Mesenchymal stem cell (in vitro differentiated cells and primary cell): Measurements from ENCODE around the gene KRT73.

ENCODE experiments used
- DNase-seq: peaks from one replicate; pipeline ENCODE4 v3.0.0-alpha.2; 2013
- H2AFZ ChIP-seq: one replicate; pipeline ENCODE4 v1.6.1; 2013; ENCODE audit warnings: low read depth, mild to moderate bottlenecking, control low read depth, inconsistent platforms, low read length, moderate library complexity
- H2AK5ac ChIP-seq: 2 replicates; pipeline ENCODE4 v1.6.1; 2013; ENCODE audit warnings: low read length, moderate library complexity, mild to moderate bottlenecking, inconsistent platforms; ENCODE audit not compliant: severe bottlenecking
- H2BK120ac ChIP-seq: one replicate; pipeline ENCODE4 v1.6.1; 2013; ENCODE audit warnings: low read depth, mild to moderate bottlenecking, inconsistent platforms, low read length, moderate library complexity
- H2BK12ac ChIP-seq, 2 experiments: one replicate each; pipeline ENCODE4 v1.6.1; 2013; ENCODE audit warnings: inconsistent platforms in 2 of 2, low read length in 2 of 2, mild to moderate bottlenecking in 2 of 2, moderate library complexity in 2 of 2, control low read depth in 1 of 2
- H2BK15ac ChIP-seq: one replicate; pipeline ENCODE4 v1.6.1; 2013; ENCODE audit warnings: mild to moderate bottlenecking, low read depth, inconsistent platforms; ENCODE audit not compliant: poor library complexity, severe bottlenecking
- H2BK5ac ChIP-seq: 2 replicates; pipeline ENCODE4 v1.6.1; 2013; ENCODE audit warnings: low read depth, mild to moderate bottlenecking, low read length, control low read depth, inconsistent platforms; ENCODE audit not compliant: poor library complexity, severe bottlenecking
- H3K14ac ChIP-seq, 2 experiments: one replicate each; pipeline ENCODE4 v1.6.1; 2013; ENCODE audit warnings: inconsistent platforms in 2 of 2, low read length in 2 of 2, control low read depth in 1 of 2, mild to moderate bottlenecking in 1 of 2, moderate library complexity in 1 of 2
- H3K18ac ChIP-seq, 2 experiments: one replicate each; pipeline ENCODE4 v1.6.1; 2013; ENCODE audit warnings: inconsistent platforms in 2 of 2, low read length in 2 of 2, control low read depth in 1 of 2, low read depth in 1 of 2, mild to moderate bottlenecking in 1 of 2
- H3K23ac ChIP-seq, 2 experiments: one replicate each; pipeline ENCODE4 v1.6.1; 2013; ENCODE audit warnings: inconsistent platforms in 2 of 2, low read length in 2 of 2, mild to moderate bottlenecking in 2 of 2, moderate library complexity in 2 of 2, control low read depth in 1 of 2
- H3K27ac ChIP-seq: 2 replicates; pipeline ENCODE4 v1.5.1; 2013; ENCODE audit warnings: mild to moderate bottlenecking, moderate library complexity, low read length, control low read depth, inconsistent platforms; ENCODE audit not compliant: poor library complexity, severe bottlenecking
- H3K27me3 ChIP-seq, 2 experiments: 2 replicates each; pipeline versions ENCODE4 v1.6.1 to v1.7.0; 2013; ENCODE audit warnings: low read length in 2 of 2, mild to moderate bottlenecking in 2 of 2, moderate library complexity in 2 of 2, control low read depth in 1 of 2, inconsistent platforms in 1 of 2; ENCODE audit not compliant: control insufficient read depth in 1 of 2, insufficient read depth in 1 of 2
- H3K36me3 ChIP-seq, 2 experiments: 2 replicates each; pipeline versions ENCODE4 v1.6.1 to v1.7.0; 2013; ENCODE audit warnings: low read length in 2 of 2, control low read depth in 1 of 2, inconsistent platforms in 1 of 2, low read depth in 1 of 2, mild to moderate bottlenecking in 1 of 2; ENCODE audit not compliant: insufficient read depth in 2 of 2, control insufficient read depth in 1 of 2
- H3K4ac ChIP-seq, 2 experiments: one replicate each; pipeline ENCODE4 v1.6.1; 2013; ENCODE audit warnings: inconsistent platforms in 2 of 2, low read length in 2 of 2, mild to moderate bottlenecking in 2 of 2, moderate library complexity in 2 of 2, control low read depth in 1 of 2, low read depth in 1 of 2
- H3K4me1 ChIP-seq: 2 replicates; pipeline ENCODE4 v1.6.1; 2013; ENCODE audit warnings: low read depth, low read length, control low read depth; ENCODE audit not compliant: control insufficient read depth, insufficient read depth
- H3K4me2 ChIP-seq: 2 replicates; pipeline ENCODE4 v1.6.1; 2013; ENCODE audit warnings: low read length, mild to moderate bottlenecking, inconsistent platforms; ENCODE audit not compliant: poor library complexity, severe bottlenecking
- H3K4me3 ChIP-seq, 2 experiments: 2 replicates each; pipeline versions ENCODE4 v1.5.1 to v1.7.0; 2013; ENCODE audit warnings: low read length in 2 of 2, mild to moderate bottlenecking in 2 of 2, control low read depth in 1 of 2, low read depth in 1 of 2; ENCODE audit not compliant: insufficient read depth in 1 of 2
- H3K79me1 ChIP-seq: replicated peaks from 2 replicates; pipeline ENCODE4 v1.6.1; 2013; ENCODE audit warnings: mild to moderate bottlenecking, control low read depth, low read length, inconsistent platforms; ENCODE audit not compliant: poor library complexity, severe bottlenecking
- H3K9ac ChIP-seq: 2 replicates; pipeline ENCODE4 v1.7.0; 2013; ENCODE audit warnings: mild to moderate bottlenecking, low read length, moderate library complexity
- H3K9me3 ChIP-seq: 2 replicates; pipeline ENCODE4 v1.7.0; 2013; ENCODE audit warnings: mild to moderate bottlenecking, low read length; ENCODE audit not compliant: control insufficient read depth
- H4K8ac ChIP-seq: one replicate; pipeline ENCODE4 v1.6.1; 2013; ENCODE audit warnings: inconsistent platforms, mild to moderate bottlenecking, low read length, moderate library complexity
- H4K91ac ChIP-seq: one replicate; pipeline ENCODE4 v1.6.1; 2013; ENCODE audit warnings: mild to moderate bottlenecking, low read length, inconsistent platforms
- WGBS: methylation state at CpG from one replicate; pipeline ENCODE4 v1.1.7; 2013; ENCODE audit warnings: mixed read lengths; 5-methylcytosine and 5-hydroxymethylcytosine counted together

The KRT73 gene

DNA sequence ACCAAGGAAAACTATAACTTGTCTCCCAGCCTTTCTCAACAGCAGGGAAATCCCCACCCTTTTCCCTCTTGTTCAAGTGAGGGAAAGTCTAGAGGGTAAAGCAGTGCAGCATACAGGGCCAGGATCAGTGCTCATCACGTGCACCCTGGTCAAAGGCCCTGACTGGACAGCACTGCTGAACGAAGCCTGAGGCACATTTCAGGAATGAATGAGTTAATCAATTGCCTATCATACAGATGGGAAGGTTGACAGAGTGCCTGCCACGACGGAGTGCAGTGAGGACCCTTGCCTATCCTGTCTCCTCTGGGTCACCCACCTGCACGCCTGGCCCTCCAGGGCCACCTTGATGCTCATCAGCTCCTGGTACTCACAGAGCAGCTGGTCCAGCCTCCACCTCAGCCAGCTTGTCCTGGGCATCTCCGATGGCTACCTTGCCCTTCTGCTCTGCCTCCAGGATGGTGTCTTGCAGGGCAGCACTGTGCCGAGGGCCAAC lies 11.7 kb upstream of the KRT73 start:
- no peak overlapping the region for H2BK5ac ChIP-seq
- H3K79me1 ChIP-seq: no peaks in the 10 kb centered on the region
- H4K91ac ChIP-seq: no peak overlapping the region
- no peak overlapping the region for H3K4ac ChIP-seq
- no peak overlapping the region for H4K8ac ChIP-seq
- no peak overlapping the region for H2AK5ac ChIP-seq
- H3K4me2 ChIP-seq: no peak overlapping the region
- no peak for DNase-seq
- H2BK120ac ChIP-seq: no peak overlapping the region
- no peak overlapping the region for H3K14ac ChIP-seq
- H3K9me3 ChIP-seq: no peaks in the 10 kb centered on the region
- 61% methylated on average over 6 of the region's 7 CpGs for WGBS
- H3K4me3 ChIP-seq: no peak overlapping the region
- H3K4me1 ChIP-seq: no peaks in the 10 kb centered on the region
- no peak overlapping the region for H3K18ac ChIP-seq
- H3K9ac ChIP-seq: no peak overlapping the region
- H3K36me3 ChIP-seq: no peaks in the 10 kb centered on the region
- no peak overlapping the region for H3K23ac ChIP-seq
- H2BK15ac ChIP-seq: no peak overlapping the region
- no peak overlapping the region for H2AFZ ChIP-seq
- no peak overlapping the region for H3K27ac ChIP-seq
- no peak overlapping the region for H2BK12ac ChIP-seq
- peaks cover 30 to 93% of the 10 kb centered on the region in 2 experiments for H3K27me3 ChIP-seq

DNA sequence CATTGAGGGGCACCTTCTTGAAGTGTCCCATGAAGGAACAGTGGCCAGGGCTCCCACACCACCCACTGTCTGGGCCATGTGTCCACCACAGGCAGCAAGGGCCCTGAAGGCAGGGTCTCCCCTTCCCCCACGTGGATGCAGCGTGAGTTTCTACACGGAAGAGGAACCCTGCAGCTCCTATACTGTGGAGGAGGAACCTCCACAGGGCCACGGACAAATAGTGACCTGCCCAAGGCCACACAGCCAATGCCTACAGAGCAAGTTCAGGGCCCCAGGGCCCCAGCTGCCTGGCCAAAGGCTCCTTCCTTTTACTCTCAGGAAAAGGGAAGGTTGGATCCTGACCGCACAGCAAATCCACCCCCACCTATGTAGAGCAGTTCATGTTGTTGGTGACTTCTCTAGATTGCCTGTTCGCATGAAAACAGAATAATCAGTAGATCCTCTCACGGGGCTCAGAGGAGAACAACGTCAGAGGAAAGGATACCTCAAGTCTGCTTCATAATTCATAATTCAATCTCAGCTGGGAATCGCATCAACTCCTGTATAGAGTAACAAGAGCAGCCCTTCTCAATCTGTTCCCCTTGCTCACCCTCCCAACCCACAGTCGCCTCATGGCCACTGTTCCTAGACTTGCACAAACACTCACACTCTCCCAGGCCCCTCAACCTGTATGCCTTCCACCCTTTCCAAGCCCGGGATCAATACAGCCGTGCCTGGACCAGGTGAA lies 11.1 kb upstream of the KRT73 start:
- H4K8ac ChIP-seq: no peak overlapping the region
- no peaks in the 10 kb centered on the region for H3K79me1 ChIP-seq
- no peak overlapping the region for H3K14ac ChIP-seq
- H2BK15ac ChIP-seq: no peak overlapping the region
- no peak overlapping the region for H3K18ac ChIP-seq
- no peak overlapping the region for H4K91ac ChIP-seq
- no peaks in the 10 kb centered on the region for H3K9me3 ChIP-seq
- H3K36me3 ChIP-seq: no peaks in the 10 kb centered on the region
- peak overlapping the region in 1 of 2 experiments; percentile 16 for H3K4me3 ChIP-seq
- H3K4me1 ChIP-seq: no peaks in the 10 kb centered on the region
- no peak overlapping the region for H3K27ac ChIP-seq
- H2AFZ ChIP-seq: no peak overlapping the region
- H2BK12ac ChIP-seq: no peak overlapping the region
- no peak overlapping the region for H3K9ac ChIP-seq
- 74% methylated on average over 12 of the region's 12 CpGs for WGBS
- H2BK120ac ChIP-seq: no peak overlapping the region
- H3K27me3 ChIP-seq: peaks cover 30 to 97% of the 10 kb centered on the region in 2 experiments
- H3K4me2 ChIP-seq: no peak overlapping the region
- no peak overlapping the region for H2AK5ac ChIP-seq
- H3K4ac ChIP-seq: no peak overlapping the region
- no peak for DNase-seq
- no peak overlapping the region for H3K23ac ChIP-seq
- H2BK5ac ChIP-seq: no peak overlapping the region

DNA sequence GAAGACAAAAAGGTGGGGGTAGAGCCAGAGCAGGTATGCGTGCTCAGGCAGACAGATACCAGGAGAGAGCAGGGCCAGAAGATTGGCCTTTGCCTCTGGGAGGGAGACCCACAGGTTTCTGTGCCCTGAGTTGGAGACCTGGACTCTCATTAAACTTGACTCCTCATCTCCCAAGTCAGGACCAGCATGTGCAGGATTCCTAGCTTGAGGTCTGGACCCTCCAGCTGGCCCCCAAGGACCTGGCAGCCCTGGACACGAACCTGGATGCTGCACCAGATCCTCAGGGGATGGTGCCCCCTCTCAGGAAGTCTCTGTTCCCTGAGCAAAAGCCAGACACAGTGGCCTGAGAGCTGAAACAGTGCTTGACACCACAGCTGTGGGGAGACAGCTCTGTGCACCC lies 10.5 kb upstream of the KRT73 start:
- Histone ChIP-seq H3K27ac (no peak overlapping the region), H2BK15ac (no peak overlapping the region), H3K79me1 (no peaks in the 10 kb centered on the region), H3K23ac (no peak overlapping the region), H3K4me3 (peak overlapping the region in 1 of 2 experiments; percentile 16), H3K27me3 (peaks cover 30 to 94% of the 10 kb centered on the region in 2 experiments), H2BK12ac (no peak overlapping the region), H2AFZ (no peak overlapping the region), H3K18ac (no peak overlapping the region), H3K9me3 (no peaks in the 10 kb centered on the region), H3K4me1 (no peaks in the 10 kb centered on the region), H2AK5ac (no peak overlapping the region), H2BK120ac (no peak overlapping the region), H3K14ac (no peak overlapping the region), H4K91ac (no peak overlapping the region), H4K8ac (no peak overlapping the region), H2BK5ac (no peak overlapping the region), H3K9ac (no peak overlapping the region), H3K4me2 (no peak overlapping the region), H3K4ac (no peak overlapping the region), H3K36me3 (no peaks in the 10 kb centered on the region)
- 55% methylated on average over 2 of the region's 2 CpGs for WGBS
- no peak for DNase-seq

DNA sequence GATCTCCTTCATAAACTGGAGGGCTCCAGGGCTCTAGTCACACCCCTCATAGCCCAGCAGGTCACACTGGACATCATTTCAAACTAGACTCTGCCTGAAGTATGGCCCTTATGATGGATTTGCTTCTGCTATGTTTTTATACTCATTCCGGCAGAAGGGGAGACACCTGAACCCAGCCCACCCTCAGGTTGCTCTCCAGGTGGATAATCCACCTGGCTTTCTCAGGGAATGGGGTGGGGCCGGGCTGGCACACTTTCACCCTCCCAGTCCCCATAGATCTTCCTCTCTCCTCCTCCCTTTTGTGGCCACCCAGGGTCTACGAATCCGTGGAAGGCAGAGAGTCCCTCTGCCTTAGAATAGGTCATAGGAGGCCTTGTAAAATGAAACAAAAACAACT lies 9.8 kb upstream of the KRT73 start:
- Histone ChIP-seq H2AK5ac (no peak overlapping the region), H2BK12ac (no peak overlapping the region), H3K36me3 (no peaks in the 10 kb centered on the region), H4K8ac (no peak overlapping the region), H4K91ac (no peak overlapping the region), H3K4me2 (no peak overlapping the region), H2BK15ac (no peak overlapping the region), H3K79me1 (no peaks in the 10 kb centered on the region), H2AFZ (no peak overlapping the region), H3K23ac (no peak overlapping the region), H3K4me1 (no peaks in the 10 kb centered on the region), H2BK5ac (no peak overlapping the region), H3K27me3 (peaks cover 30 to 87% of the 10 kb centered on the region in 2 experiments), H3K9me3 (no peaks in the 10 kb centered on the region), H3K14ac (no peak overlapping the region), H3K4me3 (no peak overlapping the region), H3K4ac (no peak overlapping the region), H3K18ac (no peak overlapping the region), H3K9ac (no peak overlapping the region), H3K27ac (no peak overlapping the region), H2BK120ac (no peak overlapping the region)
- DNase-seq: no peak
- WGBS: 79% methylated on average over 1 of the region's 4 CpGs
